ENCODE data around the gene CD109. TPM values are rescaled to one million over a fixed set of nuclear protein-coding genes. Genes with fewer than 3 reads are reported as not detected.

The CD109 gene
- total RNA-seq, 2 donors from 2014 or later, result 2.0 TPM

DNA sequence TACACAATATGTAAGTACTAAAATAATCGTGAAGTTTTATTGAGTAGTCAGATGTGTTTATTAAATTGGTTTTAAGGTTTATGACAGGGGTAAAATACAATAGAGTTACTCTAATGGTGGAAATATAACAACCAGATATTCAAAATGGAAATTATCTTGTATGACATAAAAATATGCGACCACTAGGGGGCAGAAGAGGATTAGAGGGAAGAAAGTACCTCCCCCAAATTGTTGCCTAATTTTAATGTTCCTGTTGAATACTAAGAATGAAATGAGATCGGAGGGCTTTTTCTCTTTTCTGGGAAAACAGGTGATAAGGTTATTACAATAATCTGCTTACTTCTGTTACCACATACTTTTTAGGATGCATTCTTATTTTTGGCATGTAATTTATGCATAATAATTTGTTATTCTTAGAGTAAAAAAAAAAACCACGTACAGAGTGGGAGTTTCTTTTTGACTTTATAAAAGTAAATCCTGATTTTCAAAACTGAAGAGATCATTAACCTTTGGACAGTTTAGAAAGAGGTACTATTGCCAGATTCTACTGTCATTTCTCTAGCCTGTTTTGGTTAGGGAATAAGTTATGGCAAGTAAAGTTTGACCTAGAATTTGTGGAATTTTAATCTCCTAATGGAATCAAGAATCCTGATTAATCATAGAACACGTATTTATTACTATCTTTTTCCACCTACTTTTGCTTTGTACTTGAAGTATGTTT, 159.2 kb downstream of the CD109 start:
- Histone ChIP-seq H3K9ac (ENCODE audit: extremely low read depth, low read length, poor library complexity, severe bottlenecking) (no peak overlapping the region), H3K27me3 (ENCODE audit: control insufficient read depth, insufficient read depth, low read length, poor library complexity, severe bottlenecking) (no peaks in the 10 kb centered on the region), H3K4me1 (ENCODE audit: control insufficient read depth, insufficient read depth, low read length) (no peaks in the 10 kb centered on the region), H3K9me3 (ENCODE audit: control insufficient read depth, low read length) (no peaks in the 10 kb centered on the region), H3K4me3 (ENCODE audit: low read length) (no peak overlapping the region), H3K36me3 (ENCODE audit: control insufficient read depth, insufficient read depth, low read length) (no peaks in the 10 kb centered on the region), H3K27ac (ENCODE audit: low read depth, low read length) (no peak overlapping the region)
- no peaks in the 10 kb centered on the region for H3K36me3 Mint-ChIP-seq (ENCODE audit: low read depth)
- WGBS, 2 experiments (ENCODE audit: insufficient coverage in 1 of 2, insufficient read length in 1 of 2), result 33 to 44% methylated on average over 1 to 5 of the region's 5 CpGs
- TF ChIP-seq CTCF (conservative IDR thresholded peaks at IDR 0.05), result peak; percentile 88
- no peak overlapping the region for H3K4me3 Mint-ChIP-seq
- no peaks in the 10 kb centered on the region for H3K4me1 Mint-ChIP-seq
- DNase-seq, result no peak
- H3K9me3 Mint-ChIP-seq, result peaks cover 18% of the 10 kb centered on the region
- no peaks in the 10 kb centered on the region for H3K27me3 Mint-ChIP-seq (ENCODE audit: insufficient read depth)
- no peak overlapping the region for H3K27ac Mint-ChIP-seq

DNA sequence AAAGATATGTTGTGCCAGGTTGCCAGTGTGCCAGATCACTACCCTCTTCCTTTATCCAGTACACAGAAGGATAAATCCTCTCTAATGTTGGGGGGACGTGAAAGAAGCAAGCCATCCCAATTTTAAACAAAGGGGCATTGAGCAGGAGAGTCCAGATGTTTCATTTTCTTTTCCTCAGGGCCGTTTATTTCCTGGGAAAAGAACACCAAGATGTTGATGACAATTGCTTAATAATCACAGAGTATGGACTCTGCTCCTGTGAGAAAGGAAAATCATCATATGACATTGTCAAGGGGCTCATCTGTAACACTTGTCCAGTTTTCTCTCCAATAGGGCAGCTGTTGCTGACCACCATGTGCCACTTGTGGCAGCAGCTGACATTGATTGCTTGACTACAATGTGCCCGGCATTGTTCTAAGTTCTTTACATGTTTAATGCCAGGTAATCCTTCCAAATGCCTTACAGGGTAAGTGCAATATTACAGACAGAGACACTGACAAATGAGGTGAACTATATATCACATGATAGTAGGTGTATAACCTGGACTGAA, 161.4 kb downstream of the CD109 start:
- no peak for DNase-seq
- H3K27me3 Mint-ChIP-seq (ENCODE audit: insufficient read depth), result no peaks in the 10 kb centered on the region
- WGBS, 2 experiments (ENCODE audit: insufficient coverage in 1 of 2, insufficient read length in 1 of 2), result 78 to 90% methylated on average over 3 of the region's 3 CpGs
- Histone ChIP-seq H3K9ac (ENCODE audit: extremely low read depth, low read length, poor library complexity, severe bottlenecking) (no peak overlapping the region), H3K27ac (ENCODE audit: low read depth, low read length) (no peak overlapping the region), H3K4me1 (ENCODE audit: control insufficient read depth, insufficient read depth, low read length) (no peaks in the 10 kb centered on the region), H3K4me3 (ENCODE audit: low read length) (no peak overlapping the region), H3K36me3 (ENCODE audit: control insufficient read depth, insufficient read depth, low read length) (no peaks in the 10 kb centered on the region), H3K9me3 (ENCODE audit: control insufficient read depth, low read length) (no peaks in the 10 kb centered on the region), H3K27me3 (ENCODE audit: control insufficient read depth, insufficient read depth, low read length, poor library complexity, severe bottlenecking) (no peaks in the 10 kb centered on the region)
- peaks cover 3% of the 10 kb centered on the region for H3K9me3 Mint-ChIP-seq
- H3K4me1 Mint-ChIP-seq, result no peaks in the 10 kb centered on the region
- no peaks in the 10 kb centered on the region for H3K36me3 Mint-ChIP-seq (ENCODE audit: low read depth)
- peak overlapping the region; percentile 7 for H3K27ac Mint-ChIP-seq
- no peak for TF ChIP-seq CTCF (conservative IDR thresholded peaks at IDR 0.05)
- no peak overlapping the region for H3K4me3 Mint-ChIP-seq

DNA sequence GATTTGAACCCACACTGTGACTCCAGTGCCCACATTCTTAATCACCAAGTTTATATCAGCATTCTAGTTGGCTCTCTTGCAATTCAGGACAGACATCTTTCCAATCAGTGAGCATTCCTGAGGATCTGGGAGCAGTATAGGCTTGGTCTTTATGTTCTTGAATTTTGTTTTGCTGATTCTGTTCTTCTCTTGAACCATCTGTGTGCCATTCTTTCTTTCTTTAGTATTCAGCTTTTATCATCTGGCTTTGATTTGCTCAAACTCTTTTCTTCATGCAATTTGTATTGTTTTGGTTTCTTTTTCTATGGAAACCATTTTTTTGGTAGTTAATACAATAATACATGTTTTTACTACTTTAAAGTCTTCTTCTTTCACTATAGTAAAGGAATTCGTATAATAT, 162.4 kb downstream of the CD109 start:
- Mint-ChIP-seq H3K4me3 (no peak overlapping the region), H3K4me1 (no peaks in the 10 kb centered on the region), H3K27ac (no peak overlapping the region), H3K36me3 (ENCODE audit: low read depth) (no peaks in the 10 kb centered on the region), H3K9me3 (no peaks in the 10 kb centered on the region), H3K27me3 (ENCODE audit: insufficient read depth) (no peaks in the 10 kb centered on the region)
- no peaks in the 10 kb centered on the region for H3K9me3 ChIP-seq (ENCODE audit: control insufficient read depth, low read length)
- no peaks in the 10 kb centered on the region for H3K36me3 ChIP-seq (ENCODE audit: control insufficient read depth, insufficient read depth, low read length)
- H3K9ac ChIP-seq (ENCODE audit: extremely low read depth, low read length, poor library complexity, severe bottlenecking), result no peak overlapping the region
- no peak overlapping the region for H3K4me3 ChIP-seq (ENCODE audit: low read length)
- TF ChIP-seq CTCF (conservative IDR thresholded peaks at IDR 0.05), result no peak
- DNase-seq, result no peak
- no CpG with 5 or more reads among the region's 1 CpG for WGBS, 2 experiments (ENCODE audit: insufficient coverage in 1 of 2, insufficient read length in 1 of 2)
- H3K27ac ChIP-seq (ENCODE audit: low read depth, low read length), result no peak overlapping the region
- H3K27me3 ChIP-seq (ENCODE audit: control insufficient read depth, insufficient read depth, low read length, poor library complexity, severe bottlenecking), result no peaks in the 10 kb centered on the region
- no peaks in the 10 kb centered on the region for H3K4me1 ChIP-seq (ENCODE audit: control insufficient read depth, insufficient read depth, low read length)
